GM08714 (cell line): ENCODE measurements around the gene MTFP1.
"Not testable (repeated sequence)": the region's sequence is repeated elsewhere in the genome, so short reads cannot be mapped to it uniquely, and the experiment has no call there.

Source experiments
- H3K4me3 ChIP-seq: fragments of 200-500 bp; sonication (Bioruptor generic); 2 replicates; pipeline ENCODE4 v1.5.1; 2014; ENCODE audit warnings: mild to moderate bottlenecking, low read length, inconsistent platforms
- ZNF274 ChIP-seq: IDR thresholded peaks from 2 replicates; pipeline ENCODE4 v1.6.1; 2012; ENCODE audit warnings: mild to moderate bottlenecking, low read depth, low read length

MTFP1 gene

DNA sequence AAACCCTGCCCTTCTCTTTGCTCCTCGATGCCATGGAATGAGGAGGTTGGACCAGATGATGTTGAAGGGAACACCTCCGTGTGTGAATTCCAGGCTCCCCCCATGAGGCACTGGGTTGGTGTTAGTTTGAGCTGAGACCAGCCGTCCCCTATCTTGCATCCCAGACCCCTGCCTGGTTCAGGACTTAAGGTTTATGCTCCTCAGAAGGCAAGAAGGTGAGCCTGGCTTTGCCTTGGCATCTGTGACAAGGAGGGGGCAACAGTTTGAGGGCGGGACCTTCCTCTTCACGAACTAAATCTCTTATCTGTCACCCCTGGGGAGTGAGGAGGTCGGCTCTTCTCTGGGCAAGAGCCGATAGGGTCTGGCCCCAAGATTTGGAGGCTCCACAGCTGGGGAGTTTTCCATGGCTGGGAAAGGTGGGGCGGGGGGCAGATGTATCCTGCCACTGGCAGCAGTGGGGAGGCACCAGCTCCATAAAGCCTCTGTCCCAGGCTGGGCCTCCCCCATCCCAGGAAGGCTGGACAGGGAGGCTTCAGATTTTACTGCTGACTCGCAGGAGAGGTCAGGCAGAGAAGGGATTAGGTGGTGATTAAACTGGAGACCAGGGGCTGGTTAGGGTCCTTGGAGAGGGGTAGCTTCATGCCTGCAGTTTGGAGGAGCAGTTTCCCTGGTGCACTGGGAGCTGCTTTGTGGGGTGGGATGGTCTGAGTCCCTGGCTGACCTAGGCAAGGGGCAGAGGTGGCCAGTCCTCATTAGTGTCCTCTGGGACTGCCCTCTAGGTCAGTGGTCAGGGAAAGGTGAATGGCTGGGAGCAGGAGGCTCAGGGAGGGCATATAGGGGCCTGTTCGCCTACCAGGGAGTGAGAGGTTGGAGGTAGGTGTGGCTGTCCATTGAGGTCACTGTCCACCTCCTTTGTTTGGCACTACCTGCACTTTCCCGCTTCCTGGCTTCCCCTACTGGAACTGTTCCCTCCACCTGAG is 27.6 kb upstream of the MTFP1 start:
- H3K4me3 ChIP-seq: no peak overlapping the region
- TF ChIP-seq ZNF274: no peak

DNA sequence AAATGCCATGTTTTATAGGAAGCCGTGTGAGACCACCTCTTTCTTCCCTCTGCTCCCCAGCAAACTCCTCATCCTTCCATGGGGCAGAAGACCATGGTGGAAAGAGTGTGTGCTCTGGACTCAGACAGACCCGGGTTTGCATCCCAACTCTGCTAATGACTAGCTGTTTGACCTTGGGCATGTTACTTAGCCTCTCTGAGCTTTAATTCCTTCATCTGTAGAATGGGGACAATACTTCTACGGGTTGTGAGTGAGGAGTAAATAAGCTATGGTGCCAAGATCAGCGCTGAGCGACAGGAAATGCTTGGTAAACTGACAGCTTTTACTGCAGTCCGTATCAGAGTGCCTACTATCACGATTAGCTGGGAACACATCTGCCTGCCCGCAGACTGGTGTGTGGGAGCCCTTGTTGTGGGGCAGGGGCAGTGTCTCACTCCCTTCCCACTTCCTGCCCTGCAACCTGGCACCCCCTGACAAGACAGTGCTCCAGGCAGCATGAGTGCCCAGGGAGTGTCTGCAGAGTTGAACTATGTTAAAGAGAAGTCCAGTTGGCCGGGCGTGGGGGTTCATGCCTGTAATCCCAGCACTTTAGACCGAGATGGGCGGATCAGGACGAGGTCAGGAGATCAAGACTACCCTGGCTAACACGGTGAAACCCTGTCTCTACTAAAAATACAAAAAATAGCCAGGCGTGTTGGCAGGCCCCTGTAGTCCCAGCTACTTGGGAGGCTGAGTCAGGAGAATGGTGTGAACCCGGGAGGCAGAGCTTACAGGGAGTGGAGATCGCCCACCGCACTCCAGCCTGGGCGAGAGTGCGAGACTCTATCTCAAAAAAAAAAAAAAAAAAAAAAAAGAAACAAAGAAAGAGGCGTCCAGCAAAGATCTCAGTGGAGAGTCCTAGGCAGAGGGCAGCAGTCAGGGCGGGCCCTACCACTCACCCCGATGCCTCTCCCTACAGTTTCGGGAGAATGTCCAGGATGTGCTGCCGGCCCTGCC is 26.6 kb upstream of the MTFP1 start:
- H3K4me3 ChIP-seq: no peak overlapping the region
- TF ChIP-seq ZNF274: no peak

DNA sequence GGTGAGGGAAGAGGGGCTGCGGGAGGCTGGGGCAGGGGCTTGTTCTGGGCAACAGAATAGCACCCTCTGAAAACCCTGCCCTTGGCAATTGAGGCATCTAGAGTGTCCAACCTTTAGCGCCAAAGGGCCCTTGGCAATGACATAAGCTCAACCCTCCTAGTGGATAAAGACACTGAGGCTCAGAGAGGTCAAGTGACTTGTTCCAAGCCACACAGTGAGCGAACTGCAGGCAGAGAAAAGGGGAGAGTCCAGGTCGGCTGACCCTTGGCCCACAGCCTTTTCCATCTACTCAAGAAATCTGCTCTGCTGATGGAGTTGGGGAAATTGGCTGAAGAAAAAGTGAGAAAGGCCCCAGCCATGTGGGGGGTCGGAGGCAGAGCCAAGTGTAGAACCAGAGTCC is 25.9 kb upstream of the MTFP1 start:
- H3K4me3 ChIP-seq: no peak overlapping the region
- no peak for TF ChIP-seq ZNF274

DNA sequence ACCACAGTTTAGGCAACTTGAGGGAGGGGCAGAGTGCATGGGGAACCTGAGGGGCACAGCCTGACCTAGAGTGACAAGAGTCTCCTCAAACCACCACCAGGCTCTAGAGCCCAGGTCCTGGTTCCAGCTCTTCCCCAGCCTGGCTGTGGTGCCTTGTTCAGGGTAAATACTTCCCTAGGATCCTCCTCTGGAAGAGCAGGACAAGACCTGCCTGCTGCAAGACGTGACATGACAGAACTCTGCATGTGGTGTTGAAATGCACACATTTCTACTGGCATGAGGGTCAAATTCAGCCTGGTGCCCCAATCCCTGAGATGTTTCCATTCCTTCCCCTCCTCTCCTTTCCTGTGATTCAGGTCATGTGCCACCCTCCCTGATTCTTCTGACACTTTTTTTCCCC is 25.4 kb upstream of the MTFP1 start:
- no peak for TF ChIP-seq ZNF274
- no peak overlapping the region for H3K4me3 ChIP-seq

DNA sequence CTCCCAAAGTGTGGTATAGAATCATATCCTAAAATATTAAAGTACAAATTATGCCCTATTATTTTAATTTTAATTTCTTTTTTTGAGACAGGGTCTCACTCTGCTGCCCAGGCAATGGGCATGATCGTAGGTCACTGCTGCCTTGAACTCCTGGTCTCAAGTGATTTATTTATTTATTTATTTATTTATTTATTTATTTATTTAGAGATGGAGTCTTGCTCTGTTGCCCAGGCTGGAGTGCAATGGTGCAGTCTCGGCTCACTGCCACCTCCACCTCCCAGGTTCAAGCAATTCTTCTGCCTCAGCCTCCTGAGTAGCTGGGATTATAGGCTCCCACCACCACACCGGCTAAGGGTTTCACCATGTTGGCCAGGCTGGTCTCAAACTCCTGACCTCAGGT is 24.5 kb upstream of the MTFP1 start:
- not testable (repeated sequence) for H3K4me3 ChIP-seq

DNA sequence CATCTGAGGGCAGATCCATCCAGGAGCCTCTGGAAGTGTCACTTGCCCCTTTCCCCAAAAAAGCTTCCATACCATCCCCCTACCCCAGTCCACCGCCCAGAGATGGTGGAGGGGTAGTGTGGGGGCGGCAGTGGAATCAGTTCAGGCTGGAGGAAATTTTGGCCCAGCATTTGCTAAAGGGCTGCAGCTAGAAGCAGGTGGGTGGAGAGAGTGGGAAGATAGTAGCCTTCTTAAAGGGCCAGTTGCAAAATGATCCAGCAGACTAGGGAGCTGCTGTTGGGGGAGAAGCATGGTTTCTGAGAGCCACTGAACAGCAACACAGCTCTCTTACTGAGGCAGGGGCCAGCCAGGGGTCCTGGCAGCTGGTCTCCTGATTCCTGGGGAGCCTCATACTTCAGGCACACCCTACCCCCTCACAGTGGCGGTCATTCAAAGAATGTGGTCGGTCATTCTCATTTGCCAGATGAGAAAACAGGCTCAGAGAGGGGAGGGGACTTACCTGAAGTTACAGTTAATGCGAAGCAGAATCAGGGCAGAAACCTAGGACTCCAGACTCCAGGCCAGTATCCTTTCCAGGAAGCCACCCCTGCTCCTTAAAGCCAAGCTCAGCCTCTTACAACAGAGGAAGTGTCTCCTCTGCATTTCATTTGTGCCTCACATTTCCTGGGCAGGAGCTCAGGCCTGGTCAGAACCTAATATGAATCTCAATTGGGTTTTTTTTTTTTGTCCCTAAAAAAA is 23.4 kb upstream of the MTFP1 start:
- H3K4me3 ChIP-seq: no peak overlapping the region
- TF ChIP-seq ZNF274: no peak

DNA sequence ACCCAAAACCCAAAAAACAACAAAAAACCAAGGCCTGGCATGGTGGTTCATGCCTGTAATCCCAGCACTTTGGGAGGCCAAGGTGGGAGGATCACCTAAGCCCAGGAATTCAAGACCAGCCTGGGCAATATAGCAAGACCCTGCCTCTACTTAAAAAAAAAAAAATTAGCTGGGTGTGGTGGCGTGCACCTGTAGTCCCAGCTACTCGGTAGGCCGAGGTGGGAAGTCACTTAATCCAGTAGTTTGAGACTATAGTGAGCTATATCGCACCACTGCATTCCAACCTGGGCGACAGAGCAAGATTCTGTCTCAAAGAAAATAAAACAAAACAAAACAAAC is 22.8 kb upstream of the MTFP1 start:
- not testable (repeated sequence) for H3K4me3 ChIP-seq

DNA sequence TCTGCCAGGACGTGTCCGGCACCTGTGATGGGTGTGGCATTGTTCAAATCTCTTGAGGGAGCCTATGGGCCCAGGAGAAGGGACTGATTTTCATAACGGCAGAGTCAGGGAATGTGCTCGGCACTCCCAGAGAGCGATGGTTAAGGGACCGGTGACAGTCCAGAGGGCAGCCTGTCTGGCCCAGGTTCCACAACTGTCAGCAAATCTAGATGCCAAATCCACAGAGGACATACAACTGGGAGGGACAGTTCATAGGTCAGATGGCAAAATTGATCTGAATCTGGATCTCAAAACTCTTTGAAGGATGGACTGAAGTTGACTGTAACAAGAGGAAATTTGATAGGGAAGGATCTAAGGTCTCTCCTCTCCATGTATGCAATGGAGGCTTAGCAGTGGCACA is 21.3 kb upstream of the MTFP1 start:
- TF ChIP-seq ZNF274: no peak
- H3K4me3 ChIP-seq: no peak overlapping the region

DNA sequence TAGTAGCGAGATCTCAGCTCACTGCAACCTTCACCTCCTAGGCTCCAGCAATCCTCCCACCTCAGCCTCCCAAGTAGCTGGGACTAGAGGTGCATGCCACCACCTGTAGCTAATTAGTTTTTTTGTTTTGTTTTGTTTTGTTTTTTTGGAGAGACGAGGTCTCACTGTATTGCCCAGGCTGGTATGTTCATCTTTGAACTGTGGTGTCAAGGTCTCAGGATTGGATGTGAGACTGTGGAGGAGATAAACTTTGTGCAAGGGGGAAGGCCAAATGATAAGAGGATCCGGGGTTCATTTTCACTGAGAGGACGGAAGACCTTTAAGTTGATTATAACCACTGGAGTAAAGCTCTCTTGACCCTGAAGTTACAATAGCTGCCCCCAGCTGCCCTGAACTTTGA is 19.8 kb upstream of the MTFP1 start:
- TF ChIP-seq ZNF274: no peak
- H3K4me3 ChIP-seq: no peak overlapping the region

DNA sequence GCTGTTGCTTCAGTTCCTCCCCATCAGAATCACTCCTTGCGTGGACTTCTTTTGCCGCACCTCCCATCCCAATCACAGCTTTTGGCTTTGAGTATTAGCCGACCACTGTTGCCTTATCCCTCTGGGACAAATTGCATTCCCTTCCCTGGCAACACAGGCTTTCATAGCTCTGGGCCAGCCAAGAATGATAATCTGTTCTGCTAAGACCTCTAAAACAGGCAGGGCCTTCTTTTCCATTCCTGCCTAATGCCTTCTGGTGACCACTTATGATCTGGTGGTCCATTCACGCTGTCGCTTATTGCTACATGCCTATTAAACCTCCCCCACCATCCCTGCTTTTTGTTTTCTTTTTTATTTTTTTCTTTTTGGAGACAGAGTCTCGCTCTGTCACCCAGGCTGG is 19.2 kb upstream of the MTFP1 start:
- no peak for TF ChIP-seq ZNF274
- H3K4me3 ChIP-seq: no peak overlapping the region

DNA sequence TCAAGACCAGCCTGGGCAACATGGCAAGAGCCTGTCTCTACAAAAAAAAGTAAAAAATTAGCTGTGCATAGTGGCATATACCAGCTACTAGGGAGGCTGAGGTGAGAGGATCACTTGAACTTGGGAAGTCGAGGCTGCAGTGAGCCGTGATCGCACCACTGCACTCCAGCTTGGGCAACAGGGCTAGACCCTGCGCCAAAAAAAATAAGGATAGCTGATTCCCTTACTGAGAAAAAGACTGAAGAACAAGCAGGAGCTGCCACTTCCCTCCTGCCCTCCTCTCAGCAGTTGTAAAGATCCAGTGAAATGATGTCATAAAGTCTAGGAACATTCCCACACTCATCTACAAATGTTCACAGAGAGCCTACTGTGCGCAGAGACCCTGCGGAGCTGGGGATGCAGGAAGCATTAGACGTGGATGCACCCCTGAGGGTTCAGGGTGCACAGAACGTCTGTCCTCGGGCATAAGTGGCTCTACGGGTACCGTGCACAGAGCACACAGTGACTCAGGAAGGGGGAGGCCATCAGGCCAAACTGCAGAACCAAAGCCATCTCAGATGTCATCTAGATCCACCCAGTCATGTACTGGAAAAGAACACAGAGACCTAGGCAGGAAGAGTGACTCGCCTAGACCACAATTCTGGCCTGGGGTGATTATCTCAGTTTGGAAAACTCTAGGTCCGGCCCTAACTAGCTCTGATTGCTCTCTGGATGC is 17.0 kb upstream of the MTFP1 start:
- H3K4me3 ChIP-seq: no peak overlapping the region
- no peak for TF ChIP-seq ZNF274

DNA sequence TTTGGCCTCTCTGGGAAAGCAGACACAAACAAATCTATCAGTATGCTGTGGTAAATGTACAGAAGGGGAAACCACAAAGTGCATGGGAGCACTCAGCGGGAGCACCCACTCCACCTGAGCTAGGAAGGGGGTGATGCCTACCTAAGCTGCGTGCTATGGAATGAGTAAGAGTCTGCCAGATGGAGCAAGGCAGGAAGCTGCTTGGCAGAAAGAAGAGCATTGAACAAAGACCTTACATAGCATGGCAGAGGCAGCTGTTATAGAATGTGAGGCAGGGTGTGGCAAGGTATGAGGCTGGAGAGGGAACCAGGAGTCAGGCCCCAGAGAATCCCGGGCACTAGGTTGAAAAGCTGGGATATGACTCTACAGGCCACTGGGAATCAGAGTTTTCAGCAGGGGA is 13.8 kb upstream of the MTFP1 start:
- no peak overlapping the region for H3K4me3 ChIP-seq

DNA sequence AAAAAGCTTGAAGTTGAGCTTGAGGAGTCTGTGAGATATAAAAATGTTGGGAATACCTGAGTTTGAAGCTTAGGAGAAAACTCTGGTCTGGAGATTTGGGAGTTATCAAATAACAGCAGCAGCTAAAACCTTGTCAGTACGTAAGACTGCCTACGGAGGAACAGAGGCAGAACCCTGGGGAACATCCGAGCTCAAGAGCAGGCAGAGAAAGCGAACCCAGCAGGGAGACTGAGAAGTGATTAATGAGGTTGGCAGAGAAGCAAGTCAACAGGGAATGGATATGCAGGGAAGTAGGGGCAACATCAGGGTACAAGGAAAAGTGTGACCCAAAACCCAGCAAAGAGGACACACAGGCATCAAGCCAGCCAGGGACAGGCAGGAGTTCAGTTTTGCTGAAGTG is 12.6 kb upstream of the MTFP1 start:
- no peak overlapping the region for H3K4me3 ChIP-seq
- no peak for TF ChIP-seq ZNF274

More for the DNA sequence above, 13.8 kb upstream of the MTFP1 start:
- no peak for TF ChIP-seq ZNF274
